ENCODE data around the gene MMD. TPM values are rescaled to one million over a fixed set of nuclear protein-coding genes. Genes with fewer than 3 reads are reported as not detected.

MMD gene
- total RNA-seq, 1 experiment from 2014 or later: 40.8 TPM

- Mint-ChIP-seq H3K4me1 (peaks cover 32% of the 10 kb centered on the region), H3K27ac (no peak overlapping the region), H3K36me3 (peaks cover 10% of the 10 kb centered on the region), H3K27me3 (ENCODE audit: low read depth) (no peaks in the 10 kb centered on the region), H3K9me3 (peaks cover 19% of the 10 kb centered on the region), H3K4me3 (no peak overlapping the region)
- DNase-seq (ENCODE audit: low spot score): no peak
- no peak for ATAC-seq
- ChIA-PET CTCF (no interaction called here), POLR2A (no interaction called here)
- no peak for TF ChIP-seq NFATC4 (CRISPR knock-in tag; IDR thresholded peaks at IDR 0.05)
- no peak for TF ChIP-seq NFYB (CRISPR knock-in tag; conservative IDR thresholded peaks at IDR 0.05; ENCODE audit: low read depth)
- no peak for TF ChIP-seq E2F5 (CRISPR knock-in tag; IDR thresholded peaks at IDR 0.05)
- TF ChIP-seq STAT6 (CRISPR knock-in tag; conservative IDR thresholded peaks at IDR 0.05; ENCODE audit: low read depth): no peak
- no peak for TF ChIP-seq GRHL2 (CRISPR knock-in tag; IDR thresholded peaks at IDR 0.05; ENCODE audit: insufficient replicate concordance, severe bottlenecking)
- no peak for TF ChIP-seq ZNF396 (CRISPR knock-in tag; IDR thresholded peaks at IDR 0.05; ENCODE audit: borderline replicate concordance)
- TF ChIP-seq E2F4 (CRISPR knock-in tag; IDR thresholded peaks at IDR 0.05; ENCODE audit: borderline replicate concordance, low read depth): no peak
- no peak for TF ChIP-seq MXD4 (CRISPR knock-in tag; IDR thresholded peaks at IDR 0.05; ENCODE audit: borderline replicate concordance)
- TF ChIP-seq ATF2 (CRISPR knock-in tag; IDR thresholded peaks at IDR 0.05; ENCODE audit: borderline replicate concordance, low read depth): no peak
- TF ChIP-seq ZNF317 (CRISPR knock-in tag; IDR thresholded peaks at IDR 0.05; ENCODE audit: borderline replicate concordance, low read depth): no peak
- TF ChIP-seq ZMAT4 (CRISPR knock-in tag; IDR thresholded peaks at IDR 0.05): no peak
- TF ChIP-seq JAZF1 (CRISPR knock-in tag; IDR thresholded peaks at IDR 0.05): no peak
- no peak for TF ChIP-seq ARID4B (CRISPR knock-in tag; IDR thresholded peaks at IDR 0.05; ENCODE audit: borderline replicate concordance)
- no peak for TF ChIP-seq NR3C1 (CRISPR knock-in tag; conservative IDR thresholded peaks at IDR 0.05; ENCODE audit: low read depth)
- TF ChIP-seq ZNF425 (CRISPR knock-in tag; conservative IDR thresholded peaks at IDR 0.05): no peak
- TF ChIP-seq AR (CRISPR knock-in tag; IDR thresholded peaks at IDR 0.05): no peak
These were observed 60.7 kb downstream of the MMD start for GRCh38 chr17:55360971-55361370.
